Left renal pelvis (tissue), 4 donors: ENCODE data around the gene TTC9C. TPM values are rescaled to one million over a fixed set of nuclear protein-coding genes. Genes with fewer than 3 reads are reported as not detected.
"Not testable (repeated sequence)": the region's sequence is repeated elsewhere in the genome, so short reads cannot be mapped to it uniquely, and the experiment has no call there.

Experiments
- DNase-seq, 4 donors: peaks; one replicate each; pipeline ENCODE4 v3.0.0-alpha.2; 2013; ENCODE audit warnings: low read depth in 4 of 4, low spot score in 3 of 4
- polyA plus RNA-seq, 4 donors: library from polyadenylated mRNA; unstranded; fragments of 120-200 nt; gene quantifications; one replicate each; pipeline ENCODE4 v1.2.1, GENCODE V29; 2013; ENCODE audit not compliant: insufficient read length in 4 of 4

The TTC9C gene, protein sequence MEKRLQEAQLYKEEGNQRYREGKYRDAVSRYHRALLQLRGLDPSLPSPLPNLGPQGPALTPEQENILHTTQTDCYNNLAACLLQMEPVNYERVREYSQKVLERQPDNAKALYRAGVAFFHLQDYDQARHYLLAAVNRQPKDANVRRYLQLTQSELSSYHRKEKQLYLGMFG
- polyA plus RNA-seq: 10 to 100 TPM; 38.8 to 46.5 (median 44.0) TPM

DNA sequence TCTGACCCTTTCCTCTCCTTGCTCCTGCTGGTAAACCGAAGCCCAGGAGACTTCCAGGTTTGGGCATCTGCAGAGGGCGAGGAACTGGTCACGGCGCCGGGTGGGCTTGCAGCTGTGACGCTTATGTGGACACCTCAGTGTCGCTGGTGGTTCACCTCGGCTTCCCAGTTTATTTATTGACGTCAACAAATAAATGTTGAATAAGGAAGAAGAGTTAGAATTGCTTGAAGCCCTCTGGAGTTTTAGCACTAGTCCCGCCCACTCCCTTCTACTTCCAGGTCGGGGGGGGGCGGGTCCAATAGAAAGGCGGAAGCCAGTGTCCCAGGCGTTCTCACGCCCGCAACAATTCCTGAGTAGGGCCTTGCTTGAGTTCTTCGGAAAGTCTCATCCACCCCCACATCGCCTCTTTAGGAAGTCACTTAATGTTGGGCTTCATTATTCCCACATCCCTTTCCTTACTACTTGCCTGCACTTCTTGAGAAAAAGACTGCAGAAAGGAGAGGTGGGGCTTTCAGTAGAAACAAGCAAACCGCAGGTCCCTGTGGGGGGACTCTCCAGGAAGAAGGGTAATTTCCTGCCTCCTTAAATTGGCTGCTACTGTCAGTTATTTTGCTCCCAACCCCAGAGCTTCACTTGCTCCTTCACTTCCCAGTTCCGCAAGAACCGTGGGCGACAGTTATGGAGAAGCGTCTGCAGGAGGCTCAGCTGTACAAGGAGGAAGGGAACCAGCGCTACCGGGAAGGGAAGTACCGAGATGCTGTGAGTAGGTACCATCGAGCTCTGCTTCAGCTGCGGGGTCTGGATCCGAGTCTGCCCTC, at the start of gene TTC9C:
TSS of gene TTC9C (plus strand) at position 316 of the 818 bp plus-strand sequence. CDS start at position 679, 363 bp downstream.
- peak in 2 of 4 donors; percentile 77 to 81 for DNase-seq

DNA sequence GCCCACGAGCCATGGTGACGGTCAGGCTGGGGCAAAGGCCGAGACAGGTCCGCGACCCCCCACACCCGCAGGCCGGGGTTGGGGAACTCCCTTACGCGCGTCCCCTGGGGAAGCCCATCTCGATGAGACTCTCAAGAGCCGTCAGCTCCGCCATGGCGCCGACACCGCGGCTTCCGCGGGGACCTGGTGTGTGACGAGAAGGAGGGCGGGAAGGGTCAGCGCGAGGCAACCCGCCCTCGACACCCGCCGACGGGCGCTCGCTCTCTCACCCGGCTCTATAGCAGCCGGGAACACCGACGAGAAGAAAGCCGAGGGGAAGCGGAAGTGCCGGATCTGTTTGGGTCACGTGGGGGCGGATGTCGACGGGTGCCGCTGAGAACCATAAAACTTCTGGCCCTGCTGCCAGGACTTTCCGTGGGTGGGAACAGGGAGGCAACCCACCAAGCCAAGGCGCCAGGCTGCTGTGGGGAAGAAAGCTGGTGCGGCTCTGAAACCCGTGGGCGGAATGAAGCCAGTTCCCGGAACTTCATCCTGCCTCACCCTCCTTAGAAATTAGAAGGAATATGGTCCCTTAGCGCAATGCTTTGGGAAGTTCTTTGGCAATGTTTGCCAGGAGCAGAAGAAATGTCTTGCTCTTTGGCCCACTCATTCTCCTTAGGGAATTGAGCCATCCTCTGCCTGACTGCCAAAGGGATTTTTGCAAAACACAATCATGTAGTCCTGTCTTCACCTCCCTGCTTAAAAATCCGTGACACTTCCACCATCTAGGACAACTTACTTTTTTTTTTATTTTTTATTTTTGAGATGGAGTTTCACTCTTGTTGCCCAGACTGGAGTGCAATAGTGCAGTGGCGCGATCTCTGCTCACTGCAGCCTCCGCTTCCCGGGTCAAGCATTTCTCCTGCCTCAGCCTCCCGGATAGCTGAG, 49.3 kb upstream of the TTC9C start, which contains the start of gene UBXN1:
TSS of gene UBXN1 (minus strand) at position 304 of the 927 bp plus-strand sequence. CDS start at position 154, 150 bp downstream.
- peak in 3 of 4 donors; percentile 71 to 73 (median 72) for DNase-seq

DNA sequence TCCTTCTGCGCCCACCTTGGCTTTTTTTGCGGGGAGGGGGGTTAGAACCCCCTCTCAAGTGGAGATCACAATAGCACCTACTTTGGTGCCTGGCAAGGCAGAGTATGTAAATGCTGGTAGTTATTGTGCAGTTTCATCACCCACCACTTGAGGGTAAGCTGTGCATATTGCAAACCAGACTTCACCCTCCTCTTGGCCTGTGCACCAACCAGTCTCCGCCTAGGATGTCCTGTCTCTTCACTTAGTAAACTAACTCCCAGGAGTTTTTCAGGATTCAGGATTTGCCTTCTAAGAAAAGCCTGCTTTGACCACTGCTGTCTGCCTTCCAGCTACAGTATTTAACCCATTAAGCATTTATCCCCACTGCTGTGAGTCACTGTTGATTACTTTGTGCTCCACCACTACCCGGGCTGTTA, 47.5 kb upstream of the TTC9C start:
- no peak for DNase-seq

DNA sequence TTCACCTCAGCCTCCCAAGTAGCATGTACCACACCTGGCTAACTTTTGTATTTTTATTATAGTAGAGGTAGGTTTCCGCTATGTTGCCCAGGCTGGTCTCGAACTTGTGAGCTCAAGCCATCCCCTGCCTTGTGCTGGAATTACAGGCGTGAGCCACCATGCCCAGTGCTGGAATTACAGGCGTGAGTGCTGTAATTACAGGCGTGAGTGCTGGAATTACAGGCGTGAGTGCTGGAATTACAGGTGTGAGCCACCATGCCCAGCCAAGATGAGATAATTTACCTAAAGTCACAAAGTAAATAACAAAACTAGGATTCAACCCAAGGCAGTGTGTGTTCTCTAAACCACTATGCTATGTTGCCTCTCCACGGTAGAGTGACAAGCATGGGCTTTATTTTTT, 45.8 kb upstream of the TTC9C start:
- no peak for DNase-seq

DNA sequence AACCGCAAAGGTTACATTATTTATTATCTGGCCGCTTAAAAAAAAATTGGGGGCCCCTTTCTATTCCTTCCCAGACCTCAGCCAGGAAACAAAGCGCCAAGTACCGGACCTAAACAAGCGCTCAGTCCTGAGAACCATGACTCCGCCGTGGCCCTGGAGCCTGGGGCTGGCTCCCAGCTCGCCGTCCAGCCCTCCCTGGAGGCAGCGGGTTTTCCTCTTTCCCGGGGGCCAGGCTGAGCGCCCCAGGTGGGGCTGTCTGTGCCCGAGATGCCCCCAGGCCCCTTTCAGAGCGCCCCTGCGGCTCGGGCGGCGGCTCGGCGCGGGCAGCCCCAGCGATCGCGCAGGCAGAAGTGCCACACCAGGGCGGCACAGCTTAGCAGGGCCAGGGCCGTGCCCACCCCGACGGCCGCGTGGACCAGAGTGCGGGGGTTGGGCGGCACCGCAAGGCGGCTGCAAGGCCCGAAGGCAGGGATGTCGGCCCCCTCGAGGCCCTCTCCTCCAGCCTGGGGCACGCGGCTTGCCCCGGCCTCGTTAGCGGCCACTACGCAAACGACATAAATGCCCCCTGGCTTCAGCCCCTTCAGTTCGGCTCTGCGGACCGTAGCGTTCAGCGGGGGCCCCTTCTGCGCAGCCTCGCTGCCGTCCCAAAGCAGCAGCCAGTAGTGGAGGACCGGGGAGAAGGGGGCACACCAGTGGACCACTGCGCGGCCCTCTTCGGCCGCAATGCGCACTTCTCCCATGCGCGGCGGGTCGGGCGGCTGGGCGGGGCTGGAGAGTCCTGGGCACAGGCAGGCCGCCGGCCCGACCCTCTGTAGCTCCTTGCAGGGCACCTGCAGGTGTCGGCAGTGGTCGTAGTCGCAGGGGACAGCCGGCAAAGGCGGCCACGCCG, 40.5 kb upstream of the TTC9C start:
- DNase-seq: no peak

DNA sequence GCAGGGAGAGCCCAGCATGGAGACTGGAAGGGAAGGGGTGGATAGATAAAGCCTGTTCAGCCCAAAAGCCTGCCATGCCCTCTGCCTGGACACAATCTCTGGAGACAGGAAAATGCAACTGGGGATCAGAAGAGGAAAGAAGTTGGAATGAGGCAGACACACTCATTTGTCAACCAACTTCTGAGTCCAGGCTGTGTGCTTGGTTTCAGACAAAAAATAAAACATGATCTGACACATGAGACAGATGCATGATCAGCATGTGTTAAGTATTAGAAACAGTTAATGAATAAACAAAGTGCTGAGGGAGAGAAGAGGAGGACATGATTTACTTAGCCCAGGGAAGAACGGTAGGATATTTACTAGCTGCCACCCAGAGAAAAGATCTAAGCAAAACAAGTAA, 39.8 kb upstream of the TTC9C start:
- no peak for DNase-seq

DNA sequence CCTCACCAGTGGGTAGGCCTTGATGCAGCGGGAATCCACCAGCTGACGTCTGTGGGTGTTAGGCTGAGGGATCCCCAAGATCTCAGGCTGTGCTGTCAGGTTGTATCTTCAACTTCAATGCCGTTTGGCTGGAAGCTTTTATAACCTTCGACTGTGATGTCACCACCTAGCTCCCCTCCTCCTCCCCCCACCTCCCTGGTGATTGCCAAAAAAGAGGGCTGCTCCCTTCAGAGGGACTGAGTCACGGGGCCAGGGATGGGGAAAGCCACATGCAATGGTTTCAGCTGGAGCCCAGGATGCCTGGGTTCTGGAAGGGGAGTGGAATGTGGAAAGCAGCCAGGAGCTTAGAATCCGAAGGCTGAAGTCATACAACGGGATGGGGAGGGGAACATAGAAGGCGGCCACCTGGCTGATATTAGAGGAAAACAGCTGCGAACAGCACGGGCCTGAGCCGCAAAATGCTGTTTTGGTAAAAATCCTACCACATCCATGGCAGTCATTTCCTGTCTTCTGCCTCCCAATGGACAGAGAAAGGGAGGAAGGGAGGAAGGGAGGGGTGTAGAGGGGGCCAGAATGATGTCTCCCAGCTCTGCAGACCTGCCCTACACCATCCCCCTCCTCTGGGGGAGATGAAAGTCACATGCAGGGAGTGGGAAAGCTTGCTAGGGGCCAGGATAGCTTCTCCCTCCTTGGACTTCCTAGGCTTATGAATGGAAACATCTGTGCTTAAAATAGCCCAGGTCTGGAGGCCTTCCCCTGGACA, 38.7 kb upstream of the TTC9C start, which contains the start of gene LRRN4CL:
TSS of gene LRRN4CL (minus strand) at position 110 of the 763 bp plus-strand sequence. CDS start 1,022 bp downstream, outside the sequence.
- no peak for DNase-seq

DNA sequence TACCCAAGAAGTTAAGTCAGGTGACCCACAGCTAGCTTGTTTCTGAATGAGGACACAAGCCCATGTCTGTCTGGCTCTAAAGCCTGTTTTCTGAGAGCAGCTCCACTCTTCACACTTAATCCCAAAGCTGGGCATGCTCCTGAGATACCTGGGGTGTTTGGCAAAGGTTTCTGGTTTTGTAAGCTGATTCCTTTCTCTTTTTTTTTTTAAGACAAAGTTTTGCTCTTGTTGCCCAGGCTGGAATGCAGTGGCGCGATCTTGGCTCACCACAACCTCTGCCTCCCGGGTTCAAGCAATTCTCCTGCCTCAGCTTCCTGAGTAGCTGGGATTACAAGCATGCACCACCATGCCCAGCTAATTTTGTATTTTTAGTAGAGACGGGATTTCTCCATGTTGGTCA, 34.7 kb upstream of the TTC9C start:
- not testable (repeated sequence) for DNase-seq

DNA sequence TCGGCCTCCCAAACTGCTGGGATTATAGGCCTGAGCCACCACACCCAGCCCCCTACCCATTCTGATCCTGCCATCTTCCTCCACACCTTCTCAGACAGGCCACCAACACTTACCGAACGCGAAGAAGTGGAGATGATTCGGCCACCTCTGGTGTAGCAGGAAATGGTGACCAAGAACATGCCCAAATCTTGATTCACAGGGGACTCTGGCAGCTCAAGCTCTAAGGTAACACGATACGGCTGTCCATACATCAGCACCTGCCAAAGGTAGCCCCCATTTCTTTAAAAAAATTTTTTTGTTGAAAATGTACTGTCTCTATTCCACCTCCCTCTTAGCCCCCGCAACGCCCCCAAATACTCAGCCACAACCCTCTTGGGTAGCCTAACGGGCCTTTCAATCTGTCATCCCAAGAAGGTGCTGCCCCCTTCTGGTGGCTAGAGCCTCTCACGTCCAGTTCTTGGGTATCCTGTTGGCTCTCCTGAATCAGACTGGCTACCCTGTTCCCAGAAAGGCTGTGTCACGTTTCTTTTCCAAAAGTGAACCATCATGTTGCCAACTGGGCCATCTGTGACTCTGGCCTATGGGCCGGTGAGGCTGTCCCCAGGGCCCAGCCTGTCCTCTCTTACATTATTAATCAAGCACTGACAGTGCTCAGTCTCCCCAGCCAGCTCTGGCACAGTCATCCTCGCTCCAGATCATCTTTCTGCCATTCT, 33.7 kb upstream of the TTC9C start:
- DNase-seq: no peak

DNA sequence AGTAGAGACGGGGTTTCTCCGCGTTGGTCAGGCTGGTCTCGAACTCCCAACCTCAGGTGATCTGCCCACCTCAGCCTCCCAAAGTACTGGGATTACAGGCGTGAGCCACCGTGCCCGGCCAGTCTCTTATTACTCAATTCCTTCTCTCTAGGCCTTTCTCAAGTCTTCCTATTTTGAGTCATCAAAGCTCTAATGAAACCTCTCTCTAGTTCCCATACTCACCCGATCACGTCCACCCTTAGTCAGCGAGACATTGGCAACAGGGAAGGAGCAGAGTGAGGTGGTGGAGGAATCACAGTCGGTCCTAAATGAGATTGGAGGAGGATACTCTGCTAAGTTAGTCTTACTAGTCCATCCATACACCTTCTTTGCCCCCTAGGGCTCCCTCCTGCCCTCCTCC, 26.0 kb upstream of the TTC9C start:
- no peak for DNase-seq

DNA sequence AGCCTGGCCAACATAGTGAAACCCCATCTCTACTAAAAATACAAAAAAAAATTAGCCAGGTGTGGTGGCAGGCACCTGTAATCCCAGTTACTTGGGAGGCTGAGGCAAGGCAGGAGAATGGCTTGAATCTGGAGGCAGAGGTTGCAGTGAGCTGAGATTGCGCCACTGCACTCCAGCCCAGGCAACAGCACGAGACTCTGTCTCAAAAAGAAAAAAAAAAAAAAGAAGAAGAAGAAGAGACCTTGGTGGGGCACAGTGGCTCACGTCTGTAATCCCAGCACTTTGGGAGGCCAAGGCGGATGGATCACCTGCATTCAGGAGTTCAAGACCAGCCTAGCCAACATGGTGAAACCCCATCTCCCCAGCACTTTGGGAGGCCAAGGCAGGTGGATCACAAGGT, 24.4 kb upstream of the TTC9C start:
- not testable (repeated sequence) for DNase-seq

DNA sequence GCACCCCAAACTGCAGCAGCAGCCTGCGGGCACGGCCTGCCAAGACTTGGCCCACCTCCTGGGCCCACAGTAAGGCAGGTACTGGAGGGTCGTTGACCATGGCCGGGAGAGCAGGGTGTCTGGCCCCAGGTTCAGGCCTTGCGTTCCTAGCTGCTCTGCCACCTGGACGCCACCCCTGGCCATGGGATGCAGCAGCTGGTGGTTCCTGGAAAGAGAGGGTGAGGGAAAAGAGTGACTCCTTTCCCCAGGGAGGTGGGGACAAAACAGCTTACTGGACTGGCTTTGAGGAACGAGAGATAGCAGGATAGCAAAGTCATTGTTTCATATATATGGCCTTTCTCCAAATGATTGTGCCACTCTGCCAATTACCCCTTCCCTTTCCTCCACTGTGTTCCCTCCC, 22.9 kb upstream of the TTC9C start:
- no peak for DNase-seq

DNA sequence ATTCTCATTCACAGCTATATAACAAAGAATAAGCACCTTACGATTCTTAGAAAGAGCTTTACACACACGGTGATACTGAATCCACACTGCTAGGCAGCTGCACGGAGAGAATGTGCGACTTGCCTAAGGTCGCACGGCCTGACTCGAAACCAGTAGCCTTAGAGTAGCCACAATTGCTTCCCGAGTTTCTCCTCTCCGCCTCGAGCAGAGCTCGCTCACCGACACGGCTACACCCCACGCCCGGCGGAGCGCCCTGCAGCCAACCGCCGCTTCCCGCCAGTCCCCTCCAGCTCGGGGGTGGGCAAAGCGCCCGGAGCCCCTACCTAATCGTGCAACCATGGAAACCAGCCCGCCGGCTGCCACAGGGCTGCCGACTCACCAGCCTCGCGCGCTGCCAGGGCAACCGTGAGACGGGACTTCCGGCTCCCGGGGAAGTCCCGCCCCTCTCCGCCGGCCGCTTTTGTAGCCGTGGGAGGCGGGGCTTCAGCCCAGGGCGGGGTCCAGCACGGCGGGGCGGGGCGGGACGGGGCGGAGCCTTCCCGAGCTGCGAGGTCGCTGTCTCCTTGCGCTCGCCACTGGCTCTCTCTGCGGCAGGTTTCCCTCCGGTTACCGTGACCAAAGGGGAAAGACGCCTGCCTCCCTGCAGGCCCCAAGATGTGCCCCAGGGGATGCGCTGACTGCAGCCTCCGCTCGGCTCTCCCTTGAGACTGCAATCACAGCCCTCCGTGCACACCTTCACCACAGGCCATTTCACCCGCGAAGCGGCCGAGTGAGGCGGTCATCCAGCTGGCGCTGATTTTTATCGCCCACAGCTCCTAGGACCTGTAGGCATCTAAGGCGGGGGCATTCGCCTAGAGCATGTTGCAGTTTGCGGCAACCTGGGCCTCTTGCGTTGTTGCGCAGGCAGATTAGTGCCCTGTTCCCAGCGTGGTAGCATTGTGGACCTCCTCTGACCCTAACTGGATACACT, 22.1 kb upstream of the TTC9C start:
- peak; percentile 77 to 84 (median 84) for DNase-seq

DNA sequence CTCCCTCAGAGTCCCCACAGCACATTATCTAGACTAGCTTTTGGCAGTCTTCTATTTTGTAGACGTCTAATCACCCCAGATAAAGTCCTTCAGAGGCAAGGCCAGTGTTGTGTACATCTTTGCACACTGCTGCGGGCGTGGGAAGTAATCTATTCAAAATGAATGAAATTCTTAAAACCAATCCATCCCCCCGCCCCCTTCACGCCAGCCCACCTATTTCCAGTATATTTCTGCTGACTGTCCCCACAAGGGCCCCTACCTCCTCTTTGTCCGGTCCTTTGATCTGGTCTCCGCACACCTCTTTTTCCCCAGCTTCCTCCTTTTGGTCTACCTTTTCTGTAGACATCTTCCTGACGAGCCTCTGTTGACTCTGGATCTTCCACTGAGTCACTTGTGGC, 21.4 kb upstream of the TTC9C start:
- DNase-seq: no peak

DNA sequence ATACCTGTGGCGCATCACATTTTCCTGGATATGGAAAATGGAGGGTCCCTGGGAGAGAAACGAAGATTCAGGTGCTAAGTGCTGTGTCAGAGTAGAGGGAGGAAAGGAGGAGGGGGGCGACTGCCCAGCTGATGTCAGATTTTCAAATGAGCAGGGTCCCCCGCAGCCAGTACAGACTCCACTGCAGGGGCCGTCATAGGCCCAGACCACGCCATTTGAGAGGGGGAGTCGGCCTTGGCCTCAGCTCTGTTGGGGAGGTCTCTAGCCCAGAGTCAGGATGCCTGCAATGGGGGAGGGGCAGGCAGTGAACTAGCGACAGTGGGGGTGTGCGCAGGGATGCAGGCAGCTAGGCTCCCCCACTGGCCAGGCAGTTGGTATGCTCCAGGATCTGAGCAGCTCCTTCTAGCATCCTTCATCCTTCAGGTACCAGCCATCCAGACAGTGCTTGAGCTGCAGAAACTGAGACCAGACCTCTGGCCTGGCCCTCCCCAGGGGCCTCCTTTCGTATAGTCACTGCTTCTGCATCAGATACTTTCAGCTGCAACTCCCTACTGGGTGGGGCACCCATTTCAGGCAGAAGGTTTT, 20.9 kb upstream of the TTC9C start, which contains the start of the genes BSCL2 and GNG3:
TSS of gene BSCL2 (minus strand) at position 148 of the 585 bp plus-strand sequence. CDS start 229 bp downstream, outside the sequence.
TSS of gene GNG3 (plus strand) at position 400 of the 585 bp plus-strand sequence. CDS start 620 bp downstream, outside the sequence.
- peak in 2 of 4 donors; percentile 65 to 70 for DNase-seq

DNA sequence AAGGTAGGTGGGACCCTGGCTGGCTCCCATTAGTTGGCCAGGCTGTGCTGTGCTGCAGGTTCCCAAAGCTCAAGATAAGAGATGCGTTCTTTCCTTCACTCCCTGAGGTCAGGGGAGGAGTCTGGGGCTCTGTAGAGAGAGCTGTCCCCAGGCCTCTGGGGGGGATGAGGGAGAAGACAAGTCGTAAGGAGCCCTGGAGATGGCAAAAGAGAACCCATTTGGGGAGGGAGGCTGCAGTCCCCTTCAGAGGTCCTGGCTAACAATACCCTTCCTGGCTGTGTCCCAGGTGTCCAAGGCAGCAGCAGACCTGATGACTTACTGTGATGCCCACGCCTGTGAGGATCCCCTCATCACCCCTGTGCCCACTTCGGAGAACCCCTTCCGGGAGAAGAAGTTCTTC, 19.9 kb upstream of the TTC9C start:
- DNase-seq: no peak
